DND-41 (cell line): ENCODE measurements around the gene LEMD1.

Experiments used
- ATAC-seq: fragments of 200-7000 bp; cut with Tn5 transposase; 3 replicates; pipeline ENCODE4 v1.9.1; 2021; ENCODE audit warnings: low read depth; ENCODE audit not compliant: insufficient read depth
- DNase-seq: peaks from one replicate; pipeline ENCODE4 v3.0.0-alpha.2; 2020
- H2AFZ ChIP-seq: 2 replicates; pipeline ENCODE4 v1.6.0; 2012; ENCODE audit warnings: low read depth, low read length
- H3K27ac ChIP-seq: 2 replicates; pipeline ENCODE4 v1.5.1; 2012; ENCODE audit warnings: low read length, inconsistent platforms
- H3K27me3 ChIP-seq: fragments of 200-600 bp; sonication (generic); 2 replicates; pipeline ENCODE4 v1.6.0; 2012; ENCODE audit warnings: low read length, mild to moderate bottlenecking, inconsistent platforms; ENCODE audit not compliant: insufficient read depth, poor library complexity
- H3K36me3 ChIP-seq: 2 replicates; pipeline ENCODE4 v1.5.1; 2012; ENCODE audit warnings: low read length, inconsistent platforms; ENCODE audit not compliant: insufficient read depth
- H3K4me1 ChIP-seq: 2 replicates; pipeline ENCODE4 v1.5.1; 2012; ENCODE audit warnings: mild to moderate bottlenecking, low read length; ENCODE audit not compliant: insufficient read depth
- H3K4me2 ChIP-seq: 2 replicates; pipeline ENCODE4 v1.6.0; 2012; ENCODE audit warnings: mild to moderate bottlenecking, moderate library complexity, low read length, inconsistent platforms; ENCODE audit not compliant: insufficient read depth
- H3K4me3 ChIP-seq, 2 experiments: fragments of 200-600 bp in 1 of 2; shearing (Covaris generic) in 1 of 2; 2 replicates each; pipeline ENCODE4 v1.5.1; 2012 to 2016; ENCODE audit warnings: inconsistent platforms in 2 of 2, low read length in 2 of 2, mild to moderate bottlenecking in 2 of 2, low read depth in 1 of 2, moderate library complexity in 1 of 2
- H3K79me2 ChIP-seq: 2 replicates; pipeline ENCODE4 v1.6.0; 2012; ENCODE audit warnings: low read length, inconsistent platforms; ENCODE audit not compliant: insufficient read depth
- H3K9ac ChIP-seq: 2 replicates; pipeline ENCODE4 v1.6.0; 2012; ENCODE audit warnings: low read depth, mild to moderate bottlenecking, inconsistent platforms, low read length, moderate library complexity
- H3K9me3 ChIP-seq: 2 replicates; pipeline ENCODE4 v1.5.1; 2012; ENCODE audit warnings: low read length, moderate library complexity, mild to moderate bottlenecking, inconsistent platforms; ENCODE audit not compliant: insufficient read depth, severe bottlenecking
- H4K20me1 ChIP-seq: 2 replicates; pipeline ENCODE4 v1.6.0; 2012; ENCODE audit warnings: low read length; ENCODE audit not compliant: insufficient read depth
- CTCF ChIP-seq: IDR thresholded peaks from 2 replicates; pipeline ENCODE4 v1.5.1; 2012; ENCODE audit warnings: borderline replicate concordance, low read length, moderate library complexity, mild to moderate bottlenecking; ENCODE audit not compliant: poor library complexity, severe bottlenecking; ENCODE audit errors: extremely low read depth
- EZH2 ChIP-seq: IDR thresholded peaks from 3 replicates; pipeline ENCODE4 v1.6.1; 2012; ENCODE audit warnings: borderline replicate concordance, low read depth, mild to moderate bottlenecking, moderate library complexity, low read length, inconsistent platforms; ENCODE audit not compliant: severe bottlenecking

Gene LEMD1

GRCh38 chr1:205381305-205381704 lies 40.6 kb downstream of the LEMD1 start:
- TF ChIP-seq EZH2 (no peak), CTCF (no peak)

GRCh38 chr1:205380882-205381281 lies 41.0 kb downstream of the LEMD1 start:
- no peak for ATAC-seq
- TF ChIP-seq EZH2 (no peak), CTCF (no peak)
- Histone ChIP-seq H4K20me1 (no peaks in the 10 kb centered on the region), H3K27me3 (peaks cover 35% of the 10 kb centered on the region), H3K9me3 (no peaks in the 10 kb centered on the region), H3K4me1 (no peaks in the 10 kb centered on the region), H3K9ac (no peak overlapping the region), H3K36me3 (no peaks in the 10 kb centered on the region), H3K27ac (no peak overlapping the region), H2AFZ (no peak overlapping the region), H3K79me2 (no peaks in the 10 kb centered on the region), H3K4me3 (no peak overlapping the region), H3K4me2 (no peak overlapping the region)
- no peak for DNase-seq

More at GRCh38 chr1:205381305-205381704, 40.6 kb downstream of the LEMD1 start:
- H3K9ac ChIP-seq: no peak overlapping the region
- H3K36me3 ChIP-seq: no peaks in the 10 kb centered on the region
- ATAC-seq: no peak
- H3K27me3 ChIP-seq: peaks cover 34% of the 10 kb centered on the region
- H3K4me3 ChIP-seq: no peak overlapping the region
- H3K4me1 ChIP-seq: no peaks in the 10 kb centered on the region
- no peaks in the 10 kb centered on the region for H4K20me1 ChIP-seq
- H2AFZ ChIP-seq: no peak overlapping the region
- H3K79me2 ChIP-seq: no peaks in the 10 kb centered on the region
- H3K9me3 ChIP-seq: no peaks in the 10 kb centered on the region
- no peak overlapping the region for H3K4me2 ChIP-seq
- H3K27ac ChIP-seq: no peak overlapping the region
- DNase-seq: no peak

- H2AFZ ChIP-seq: no peak overlapping the region
- no peaks in the 10 kb centered on the region for H3K36me3 ChIP-seq
- no peaks in the 10 kb centered on the region for H3K4me1 ChIP-seq
- H3K79me2 ChIP-seq: no peaks in the 10 kb centered on the region
- no peak for TF ChIP-seq CTCF
- TF ChIP-seq EZH2: no peak
- no peak overlapping the region for H3K4me2 ChIP-seq
- no peak for ATAC-seq
- H3K4me3 ChIP-seq: no peak overlapping the region
- peaks cover 40% of the 10 kb centered on the region for H3K27me3 ChIP-seq
- H4K20me1 ChIP-seq: no peaks in the 10 kb centered on the region
- H3K9me3 ChIP-seq: no peaks in the 10 kb centered on the region
- no peak for DNase-seq
- no peak overlapping the region for H3K9ac ChIP-seq
- no peak overlapping the region for H3K27ac ChIP-seq
Observed at GRCh38 chr1:205379056-205379455, 42.8 kb downstream of the LEMD1 start.

- H3K27me3 ChIP-seq: peaks cover 49% of the 10 kb centered on the region
Observed at GRCh38 chr1:205377355-205377754, 44.5 kb downstream of the LEMD1 start.

More at GRCh38 chr1:205377355-205377754, 44.5 kb downstream of the LEMD1 start:
- Histone ChIP-seq H3K36me3 (no peaks in the 10 kb centered on the region), H3K4me1 (no peaks in the 10 kb centered on the region), H3K9ac (no peak overlapping the region), H3K9me3 (no peaks in the 10 kb centered on the region), H3K27ac (no peak overlapping the region), H2AFZ (no peak overlapping the region), H3K79me2 (no peaks in the 10 kb centered on the region), H3K4me2 (no peak overlapping the region), H3K4me3 (no peak overlapping the region), H4K20me1 (no peaks in the 10 kb centered on the region)
- no peak for ATAC-seq
- no peak for DNase-seq
- peak; percentile 14 for TF ChIP-seq EZH2
- TF ChIP-seq CTCF: no peak
